Cortex of kidney (tissue), 1 donor: Measurements from ENCODE around the gene MTREX.

Experiments
- DNase-seq: peaks from one replicate; lab custom pipeline; 2025; lab: John Stamatoyannopoulos, UW

Gene MTREX

DNA sequence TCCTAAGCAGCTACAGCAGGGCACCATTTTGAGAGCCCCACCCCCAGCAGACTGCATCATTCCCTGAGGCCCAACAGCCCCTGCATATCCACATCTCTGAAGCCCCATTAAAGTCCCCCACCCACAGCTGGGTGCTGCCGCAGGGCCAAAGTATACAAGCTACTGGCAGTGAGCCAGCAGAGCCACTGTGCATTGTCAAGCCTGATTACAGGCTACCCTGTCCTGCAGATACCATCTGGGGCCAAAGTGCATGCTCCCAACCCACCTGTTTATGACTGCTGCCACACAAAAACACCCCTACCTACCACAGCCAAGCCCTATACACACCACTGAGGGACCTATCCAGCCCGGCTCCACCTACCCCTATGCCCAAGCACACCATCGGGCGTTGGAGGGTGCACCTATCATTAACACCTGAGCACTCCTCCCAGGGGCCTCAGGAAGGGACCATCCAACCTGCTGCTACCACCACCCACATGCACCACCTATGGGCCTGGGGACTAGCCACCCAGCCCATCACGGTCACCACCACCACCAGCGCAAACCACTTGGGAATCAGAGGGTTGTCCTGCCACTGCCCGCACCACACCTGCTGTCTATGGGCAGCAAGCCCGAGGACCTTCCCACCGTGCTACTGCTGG, 121.9 kb downstream of the MTREX start:
- no peak for DNase-seq

DNA sequence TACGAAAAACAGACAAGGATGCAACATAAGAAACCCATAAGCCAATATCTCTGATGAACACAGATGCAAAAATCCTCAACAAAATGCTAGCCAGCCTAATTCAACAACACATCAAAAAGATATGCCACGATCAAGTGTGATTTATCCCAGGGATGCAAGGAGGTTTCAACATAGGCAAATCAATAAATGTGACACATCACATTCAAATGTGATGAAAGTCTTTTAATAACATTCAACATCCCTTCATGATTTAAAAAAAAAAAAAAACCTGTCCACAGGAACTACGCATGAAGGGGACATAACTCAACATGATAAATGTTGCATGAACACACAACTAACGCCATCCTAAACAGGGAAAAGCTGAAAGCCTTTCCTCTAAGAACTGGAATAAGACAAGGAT, 124.8 kb downstream of the MTREX start:
- no peak for DNase-seq

DNA sequence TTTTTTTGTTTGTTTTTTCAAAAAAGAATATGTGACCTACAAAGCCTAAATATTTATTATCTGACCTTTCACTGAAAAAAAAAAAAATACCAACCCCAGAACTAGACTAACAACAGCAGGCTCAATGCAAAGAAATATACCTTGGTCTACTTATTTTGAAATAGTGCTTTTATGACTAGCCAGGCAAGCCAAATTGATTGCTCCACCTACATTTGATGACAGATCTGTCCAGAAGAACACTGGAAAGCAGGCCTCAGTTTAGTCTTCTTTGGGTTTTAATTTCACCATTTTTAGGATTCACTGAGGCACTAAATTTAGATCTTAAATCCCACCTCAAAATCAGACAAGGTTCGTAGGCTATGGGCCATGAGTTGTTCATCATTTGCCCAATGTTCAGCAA, 129.7 kb downstream of the MTREX start:
- no peak for DNase-seq

DNA sequence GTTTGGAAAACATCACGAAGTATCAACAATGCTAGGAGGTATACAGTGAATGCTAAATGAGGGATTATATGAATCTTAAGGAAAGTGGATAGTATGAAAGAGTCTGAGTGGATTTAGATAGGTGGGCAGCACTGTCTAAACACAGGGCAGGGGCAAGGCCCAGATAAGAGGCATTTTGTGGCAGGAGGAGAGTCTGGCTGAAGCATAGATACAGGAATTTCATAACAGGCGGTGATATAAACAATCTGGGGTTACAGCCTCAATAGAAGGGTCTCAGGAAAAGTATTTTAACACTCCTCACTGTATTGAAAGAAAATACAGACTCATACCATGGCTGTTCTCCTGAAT, 130.0 kb downstream of the MTREX start:
- no peak for DNase-seq

DNA sequence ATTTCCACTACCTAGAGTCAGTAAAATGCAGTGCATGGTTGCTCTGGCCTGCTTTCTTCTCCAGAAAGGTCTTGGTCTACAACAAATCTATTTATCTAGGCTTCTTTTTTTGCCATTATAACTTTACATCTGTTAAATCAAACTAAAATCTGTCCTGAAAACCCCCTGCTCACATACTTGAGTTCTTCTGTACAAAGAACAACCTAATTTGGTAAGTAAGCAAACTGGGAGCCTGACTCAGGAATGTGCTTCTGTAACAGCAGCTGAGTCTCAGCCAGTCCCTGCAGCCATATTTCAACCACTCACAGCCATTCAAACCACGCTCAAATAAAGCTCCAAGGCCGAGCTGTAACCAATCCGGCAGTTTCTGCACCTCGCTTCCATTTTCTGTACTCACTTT, 131.2 kb downstream of the MTREX start:
- no peak for DNase-seq

DNA sequence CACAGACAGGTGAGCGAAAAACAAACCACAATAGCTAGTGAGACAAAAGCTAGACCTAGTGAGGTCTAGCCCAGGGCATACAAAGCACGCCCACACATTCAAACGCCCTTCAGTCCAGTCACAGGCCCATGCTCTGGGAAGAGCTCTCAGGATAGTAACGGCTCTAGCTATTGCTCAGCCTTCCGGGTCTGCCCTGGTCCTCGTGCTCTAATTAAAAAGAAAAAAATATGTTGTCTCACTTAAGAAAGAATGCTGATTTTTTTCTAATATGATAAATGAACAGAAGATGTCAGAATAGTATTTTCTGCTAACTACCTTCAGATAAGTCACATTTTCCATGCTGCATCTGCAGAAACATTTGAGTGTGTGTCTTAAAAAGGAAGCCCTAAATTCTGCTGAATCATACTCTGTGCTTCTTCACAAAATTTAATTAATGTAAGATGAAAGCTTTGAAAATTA, 132.4 kb downstream of the MTREX start:
- DNase-seq: no peak

DNA sequence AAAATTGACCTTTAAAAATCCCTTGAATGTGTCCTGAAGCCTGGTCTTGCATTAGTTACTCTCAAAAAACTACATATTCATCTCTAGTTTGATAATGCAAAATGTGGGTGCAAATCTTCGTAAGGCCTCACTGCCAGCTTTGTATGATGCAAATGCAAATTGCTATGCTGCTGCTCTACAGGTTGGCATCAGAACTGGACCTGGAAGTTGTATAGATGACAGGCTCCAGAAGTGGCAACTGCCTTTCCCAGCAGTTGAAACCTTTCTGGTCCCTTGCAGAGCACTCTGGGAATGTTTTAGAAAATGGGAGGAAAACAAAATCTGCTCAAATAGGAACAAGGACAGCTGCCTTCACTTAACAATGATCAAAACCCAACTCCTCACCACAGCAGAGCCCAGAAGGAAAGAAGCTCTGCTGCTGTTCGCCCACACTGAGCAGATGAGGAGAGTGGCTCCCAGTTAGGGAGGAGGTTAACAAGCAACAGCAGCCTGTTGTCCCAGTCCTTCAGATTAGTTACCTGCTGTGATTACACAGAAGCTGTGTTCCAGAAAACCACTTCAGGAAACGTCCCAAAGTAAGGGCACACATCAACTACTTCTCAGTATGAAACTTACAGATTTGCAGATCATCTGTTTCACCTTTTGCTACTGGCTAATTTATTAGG, 133.4 kb downstream of the MTREX start:
- DNase-seq: no peak

DNA sequence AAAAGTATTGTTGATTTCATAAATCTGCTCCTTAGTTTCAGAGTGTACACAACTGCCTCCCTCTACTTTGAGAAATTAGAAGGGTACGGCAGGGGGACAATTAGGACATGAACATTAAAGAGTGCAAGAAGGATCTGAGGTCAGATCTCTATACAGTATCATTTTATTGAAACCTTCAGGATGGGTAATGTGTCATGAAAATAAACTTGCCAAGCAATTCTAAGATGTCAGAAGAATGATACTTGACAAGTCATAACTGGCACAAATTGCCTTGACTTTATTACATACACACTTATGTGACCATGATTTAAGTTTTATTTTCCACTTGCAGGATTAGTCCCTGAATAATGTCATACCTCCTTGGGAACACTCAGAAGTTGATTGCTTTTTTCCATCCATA, 134.2 kb downstream of the MTREX start:
- DNase-seq: no peak

DNA sequence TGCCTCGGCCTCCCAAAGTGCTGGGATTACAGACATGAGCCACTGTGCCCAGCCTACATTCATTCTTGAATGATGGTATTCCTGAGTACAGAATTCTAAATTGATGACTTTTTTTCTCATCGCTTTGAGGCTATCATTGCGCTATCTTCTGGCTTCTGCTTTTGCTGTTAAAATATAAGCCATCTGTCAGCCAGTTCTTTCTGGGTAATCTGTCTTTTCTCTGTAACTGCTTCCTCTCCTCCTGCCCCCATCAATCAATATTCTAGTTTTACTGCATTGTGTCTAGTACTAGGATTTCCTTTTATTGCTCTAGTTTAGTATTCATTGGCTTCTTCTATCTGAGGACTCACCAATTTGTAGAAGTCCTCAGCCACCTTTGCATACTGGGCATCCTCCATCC, 138.0 kb downstream of the MTREX start:
- DNase-seq: no peak

DNA sequence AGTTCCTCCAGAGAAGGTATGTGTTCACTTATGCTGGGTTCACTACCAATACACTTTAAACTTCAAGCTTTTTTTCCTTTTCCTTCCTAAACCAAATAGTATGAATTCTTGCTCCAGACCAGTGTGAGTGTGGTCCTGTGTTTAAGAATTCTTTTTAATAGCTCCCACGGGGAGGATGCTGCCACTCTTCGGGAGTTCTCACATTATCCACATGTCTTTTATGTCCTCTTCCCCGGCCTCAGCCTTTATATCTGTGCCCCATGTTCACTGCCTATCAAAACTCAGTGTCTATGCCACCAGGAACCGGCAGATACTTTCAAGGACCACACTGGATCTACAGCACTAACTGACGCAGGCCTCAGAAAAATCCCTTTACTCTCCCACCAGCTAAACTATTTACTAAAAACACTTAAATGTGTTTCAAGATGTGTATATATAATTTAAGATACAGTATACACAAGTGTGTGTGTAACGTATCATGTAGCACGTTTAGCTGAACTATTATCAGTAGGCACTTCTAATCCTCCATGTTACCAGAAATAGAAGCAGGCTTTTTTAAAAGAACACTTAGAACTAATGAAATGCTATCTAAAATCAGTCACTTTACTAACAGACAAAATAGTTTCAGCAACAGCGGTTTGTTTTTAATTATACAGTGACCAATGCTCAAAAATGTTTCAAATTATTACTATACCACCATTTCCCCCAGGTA, 139.0 kb downstream of the MTREX start:
- DNase-seq: no peak

DNA sequence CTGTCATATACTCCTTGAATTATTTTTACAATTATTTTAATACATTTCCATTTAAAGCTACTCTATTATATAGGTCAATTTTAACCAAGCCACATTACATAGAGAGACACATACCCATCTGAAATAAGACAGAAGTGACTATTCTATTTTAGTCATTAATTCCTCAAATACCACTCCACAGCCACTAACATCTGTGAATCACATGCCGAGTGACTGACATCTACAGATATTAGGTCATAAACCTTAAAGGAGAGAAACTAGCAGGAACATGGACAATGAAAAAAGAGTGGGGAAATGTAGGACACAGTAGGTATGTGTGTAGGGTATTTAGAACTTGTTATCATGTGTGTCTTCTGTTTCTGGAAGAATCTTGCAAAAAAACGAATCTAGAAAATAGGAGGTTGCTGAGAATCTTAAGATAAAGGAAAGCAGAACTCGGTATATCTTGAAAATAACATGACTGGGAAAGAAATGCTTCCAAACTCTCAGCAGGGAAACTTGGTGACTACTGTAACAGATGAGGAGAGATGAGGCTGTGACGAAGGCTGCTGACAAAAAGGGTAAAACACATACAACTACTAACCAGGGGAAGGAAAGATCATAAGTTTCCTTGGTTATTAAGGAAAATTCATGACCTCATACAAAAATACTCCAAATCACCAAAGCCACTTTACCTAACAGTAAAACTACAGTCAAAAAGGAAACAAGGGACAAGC, 142.4 kb downstream of the MTREX start:
- DNase-seq: no peak

DNA sequence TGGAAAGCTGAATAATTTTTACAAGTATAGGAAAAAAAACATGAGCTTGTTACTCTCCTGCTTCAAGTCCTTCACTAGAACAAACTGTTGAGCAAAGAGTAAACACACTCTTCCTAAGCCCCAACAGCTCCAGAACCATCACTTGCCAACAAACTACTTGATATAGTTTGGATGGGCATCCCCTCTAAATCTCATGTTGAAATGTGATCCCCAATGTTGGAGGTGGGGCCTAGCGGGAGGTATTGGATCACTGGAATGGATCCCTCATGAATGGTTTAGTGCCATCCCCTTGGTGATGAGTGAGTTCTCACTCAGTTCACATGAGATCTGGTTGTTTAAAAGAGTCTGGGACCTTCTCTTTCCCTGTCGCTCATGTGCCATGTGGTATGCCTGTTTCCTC, 144.2 kb downstream of the MTREX start:
- DNase-seq: no peak

DNA sequence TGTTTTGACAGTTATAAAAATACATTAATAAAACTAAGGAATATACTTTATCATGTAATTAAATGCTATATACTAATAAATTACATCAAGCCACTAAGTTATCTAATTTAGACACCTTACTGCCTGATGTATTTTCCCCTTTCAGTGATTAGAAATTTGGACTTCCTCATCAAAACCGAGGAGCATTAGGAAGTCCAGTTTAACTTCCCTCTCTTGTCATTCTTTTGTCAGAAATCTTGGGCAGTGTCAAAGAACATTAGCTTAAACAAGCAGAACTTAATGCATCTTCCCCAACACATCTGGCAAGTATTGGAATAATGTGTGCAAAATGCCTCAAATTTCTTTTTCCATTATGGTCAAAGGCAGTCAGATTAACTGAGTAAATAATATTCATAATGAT, 145.4 kb downstream of the MTREX start:
- DNase-seq: no peak

DNA sequence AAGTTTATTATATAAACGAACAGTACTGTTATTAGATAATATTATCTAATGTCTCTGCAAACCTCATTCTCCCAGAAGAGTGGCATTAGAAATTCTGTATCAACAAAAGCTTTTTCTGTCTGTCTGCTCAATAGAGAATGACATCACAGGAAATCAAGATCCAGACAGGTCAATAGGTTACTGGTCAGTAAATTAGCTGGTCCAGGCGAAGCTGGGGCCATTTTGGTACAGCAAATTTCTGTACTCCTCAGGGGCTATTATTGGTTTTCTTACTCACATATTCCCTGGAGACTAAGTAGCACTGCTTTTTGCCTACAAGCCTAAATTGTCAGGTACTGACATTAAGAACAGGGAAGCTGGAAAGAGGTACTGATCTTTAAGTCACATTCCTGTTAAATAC, 146.5 kb downstream of the MTREX start:
- no peak for DNase-seq

DNA sequence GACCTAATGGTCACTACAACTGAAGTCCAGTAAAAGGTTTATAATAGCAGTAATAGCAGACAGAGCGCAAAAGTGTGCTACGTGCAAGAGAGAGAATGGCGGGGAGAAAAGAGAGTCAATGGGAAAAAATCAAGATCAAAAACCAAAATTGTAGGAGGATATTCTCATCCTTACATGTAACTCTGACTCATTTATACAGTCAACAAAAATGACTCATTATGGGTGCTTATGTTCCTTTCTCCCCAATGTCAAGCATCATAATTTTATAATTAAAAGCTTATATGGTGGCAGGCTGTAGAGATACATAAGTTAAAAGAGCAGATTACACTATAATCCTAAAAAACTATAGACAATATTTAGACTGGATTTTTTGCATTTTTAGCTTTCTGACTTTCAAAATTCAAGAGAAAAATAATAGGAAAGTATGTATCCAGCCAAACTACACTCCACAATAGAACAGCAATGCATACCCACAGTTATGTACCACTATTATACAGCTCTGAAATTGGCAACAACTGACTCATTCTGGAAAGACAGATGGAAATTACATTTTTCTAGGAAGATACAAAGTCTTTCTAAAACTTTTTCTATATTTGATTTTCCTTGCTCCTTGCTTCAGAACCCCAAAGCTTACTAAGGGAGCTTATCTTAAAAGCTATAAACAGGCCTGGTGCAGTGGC, 148.6 kb downstream of the MTREX start:
- DNase-seq: no peak

DNA sequence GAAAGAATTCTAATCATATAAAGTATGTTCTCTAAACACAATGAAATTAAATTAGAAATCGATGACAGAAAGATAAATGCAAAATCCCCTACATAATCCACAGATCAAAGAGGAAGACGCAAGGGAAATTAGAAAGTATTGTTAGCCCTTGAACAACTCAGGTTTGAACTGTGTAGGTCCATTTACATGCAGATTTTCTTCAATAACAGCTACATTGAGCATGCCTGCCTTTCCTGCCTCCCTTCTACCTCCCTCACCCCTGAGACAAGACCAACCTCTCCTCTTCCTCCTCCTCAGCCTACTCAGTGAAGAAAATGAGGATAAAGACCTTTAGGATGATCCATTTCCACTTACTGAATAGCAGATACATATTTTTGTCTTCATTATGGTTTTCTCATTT, 151.8 kb downstream of the MTREX start:
- no peak for DNase-seq

DNA sequence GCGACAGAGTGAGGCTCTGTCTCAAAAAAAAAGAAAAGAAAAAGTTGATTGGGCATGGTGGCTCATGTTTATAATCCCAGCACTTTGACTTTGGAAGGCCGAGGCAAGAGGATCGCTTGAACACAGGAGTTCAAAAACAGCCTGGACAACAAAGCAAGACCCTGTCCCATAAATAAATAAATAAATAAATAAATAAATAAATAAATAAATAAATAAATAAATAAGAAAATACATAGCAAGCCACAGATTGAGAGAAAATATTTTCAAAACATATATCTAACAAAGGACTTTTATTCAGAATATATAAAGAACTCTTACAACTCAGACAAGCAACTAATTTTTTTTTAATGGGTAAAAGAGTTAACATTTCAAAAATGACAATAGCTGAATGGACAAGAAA, 155.8 kb downstream of the MTREX start:
- DNase-seq: no peak

DNA sequence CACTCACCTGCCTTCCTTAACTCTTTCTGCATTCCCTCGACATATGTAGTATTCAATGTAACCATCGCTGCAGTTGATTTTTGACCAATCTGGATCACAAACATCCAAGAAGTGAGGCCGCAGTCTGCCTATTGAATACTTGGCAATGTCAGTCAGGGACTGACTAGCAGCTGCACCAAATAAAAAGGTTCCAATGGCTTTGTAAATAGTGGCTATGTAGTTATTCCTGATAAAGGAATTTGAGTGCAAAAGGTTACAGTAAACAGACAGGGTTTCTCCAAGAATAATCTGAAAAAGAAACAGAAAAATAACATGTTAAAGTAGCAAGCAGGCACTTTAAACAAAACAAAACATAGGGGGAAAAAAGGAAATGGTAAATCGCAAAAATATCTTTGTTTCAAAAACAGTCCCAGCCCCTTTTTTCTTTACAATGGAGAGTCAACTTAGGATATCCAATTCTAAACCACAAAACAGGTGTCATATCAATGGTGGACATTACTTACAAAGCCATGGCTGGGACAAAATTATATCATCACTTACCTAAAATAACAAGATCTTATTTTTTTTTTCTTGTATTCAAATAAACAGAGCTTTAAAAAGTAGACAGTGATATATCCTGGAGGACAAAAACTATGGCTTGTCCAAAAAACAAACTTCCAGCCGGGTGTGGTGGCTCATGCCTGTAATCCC, 160.2 kb downstream of the MTREX start:
- no peak for DNase-seq

DNA sequence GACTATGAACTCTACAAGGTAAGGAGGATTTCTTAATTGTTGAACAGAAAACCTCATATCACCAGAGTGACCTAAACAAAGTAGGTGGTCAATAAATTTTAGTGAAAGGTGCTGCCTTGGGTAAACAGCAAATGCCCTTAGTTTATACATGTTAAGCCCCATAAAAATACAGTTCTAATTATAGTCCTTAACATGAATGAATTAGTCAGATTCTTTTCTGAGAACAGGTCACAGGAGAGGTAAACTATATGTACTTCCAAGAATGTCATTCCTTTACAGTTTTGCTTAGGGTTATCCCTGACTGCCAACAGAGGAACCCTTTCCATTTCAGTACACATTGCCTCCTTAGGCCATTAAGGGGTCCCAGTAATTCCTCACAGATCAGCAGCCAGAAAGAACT, 162.1 kb downstream of the MTREX start:
- DNase-seq: no peak

DNA sequence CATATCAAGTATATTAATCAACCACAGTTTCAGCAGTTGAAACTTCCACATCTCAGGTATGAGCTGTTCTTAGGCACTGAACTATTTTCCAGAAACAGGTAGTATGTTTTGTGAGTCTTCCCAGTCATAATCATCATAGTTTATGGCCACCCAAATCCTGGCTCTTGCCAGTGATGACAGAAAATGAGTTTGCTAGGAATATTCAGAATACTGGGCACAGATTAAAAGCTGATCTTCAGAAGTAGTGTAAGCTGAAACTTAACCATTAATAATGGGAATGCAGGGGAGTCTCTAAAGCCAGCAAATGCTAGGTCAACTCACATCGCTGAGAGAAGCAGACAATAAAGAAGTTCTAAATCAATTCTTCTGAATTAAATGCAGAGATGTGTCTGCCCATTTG, 162.5 kb downstream of the MTREX start:
- DNase-seq: no peak

DNA sequence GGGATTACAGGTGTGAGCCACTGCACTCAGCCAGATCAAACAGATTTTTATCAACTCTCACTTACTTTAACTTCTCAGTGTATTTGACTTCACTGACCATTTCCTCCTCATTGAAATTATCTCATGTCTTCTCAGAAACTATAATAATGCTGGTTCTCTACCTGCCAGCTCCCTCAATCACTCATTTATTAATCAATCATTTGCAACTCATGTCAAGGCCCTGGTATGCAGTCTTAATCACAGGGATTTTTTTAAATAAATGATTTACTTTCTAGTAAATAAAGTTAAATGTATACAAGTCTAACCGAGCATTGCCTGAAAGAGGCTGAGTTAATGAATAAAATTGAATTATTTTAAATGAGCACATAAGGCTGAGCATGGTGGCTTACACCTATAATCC, 163.7 kb downstream of the MTREX start:
- no peak for DNase-seq

DNA sequence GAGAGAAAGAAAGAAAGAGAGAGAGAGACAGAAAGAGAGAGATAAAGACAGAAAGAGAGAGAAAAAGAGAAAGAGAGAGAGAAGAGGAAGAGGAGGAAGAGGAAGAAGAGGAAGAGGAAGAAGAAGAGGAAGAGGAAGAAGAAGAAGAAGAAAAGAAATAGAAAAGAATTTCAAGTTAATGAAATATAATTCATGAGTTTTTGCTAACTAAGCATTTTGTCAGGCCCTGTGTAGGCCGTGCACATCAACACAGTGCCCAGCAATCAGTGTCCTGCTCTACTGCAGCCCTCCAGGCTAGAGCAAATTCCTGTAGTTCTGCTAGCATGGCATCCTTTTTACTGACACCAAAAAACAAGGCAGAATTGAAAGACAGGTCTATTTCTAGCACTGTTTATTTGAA, 164.9 kb downstream of the MTREX start:
- no peak for DNase-seq
